T-helper 1 cell treated with Interleukin-12 subunit alpha and Interleukin-12 subunit beta and Interleukin-4 antibody, amounts not matched to agents 30 ng/mL and 1 ng/mL, for 36 hours (primary cell): ENCODE data around the gene RASA2. TPM values are rescaled to one million over a fixed set of nuclear protein-coding genes. Genes with fewer than 3 reads are reported as not detected.

Experiments
- intact Hi-C: fragments of 100-400 bp; cut with micrococcal nuclease; formaldehyde crosslinking; loops from one replicate; pipeline ENCODE4 v1.15.1; 2024
- total RNA-seq: library from RNA; stranded (reverse); gene quantifications from 2 replicates; pipeline ENCODE4 v1.2.3, GENCODE V29; 2022

RASA2 gene
- total RNA-seq, 1 donor from 2014 or later, result 51.9 TPM

- intact Hi-C loops, result loop anchor here (2.0 to 5.0 kb wide), 3 partner anchors 308 to 1513 kb away; partner anchors contain the start of genes SLC25A36 and U2SURP
Measured at GRCh38 chr3:141489203-141489602, 2.4 kb downstream of the RASA2 start.

DNA sequence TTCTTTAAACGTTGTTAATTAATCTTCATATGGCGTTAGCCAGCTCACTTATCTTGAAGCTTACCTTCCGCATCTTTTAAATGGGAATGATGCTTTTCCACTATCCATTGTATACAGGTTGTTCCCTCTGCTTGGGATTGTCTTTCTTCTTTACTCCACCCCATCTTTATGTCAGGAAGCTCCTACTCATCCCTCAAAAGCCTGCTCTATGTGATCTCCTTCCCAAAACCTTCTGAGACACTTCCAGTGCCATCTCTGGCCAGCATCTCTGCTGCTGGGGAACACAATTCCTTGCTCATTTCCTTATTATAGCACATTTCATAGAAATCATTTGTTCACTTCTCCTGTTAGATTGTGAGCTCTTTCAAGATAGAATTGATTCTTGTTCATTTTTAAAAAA is 4.3 kb downstream of the RASA2 start:
- intact Hi-C loops, result no loop called here

DNA sequence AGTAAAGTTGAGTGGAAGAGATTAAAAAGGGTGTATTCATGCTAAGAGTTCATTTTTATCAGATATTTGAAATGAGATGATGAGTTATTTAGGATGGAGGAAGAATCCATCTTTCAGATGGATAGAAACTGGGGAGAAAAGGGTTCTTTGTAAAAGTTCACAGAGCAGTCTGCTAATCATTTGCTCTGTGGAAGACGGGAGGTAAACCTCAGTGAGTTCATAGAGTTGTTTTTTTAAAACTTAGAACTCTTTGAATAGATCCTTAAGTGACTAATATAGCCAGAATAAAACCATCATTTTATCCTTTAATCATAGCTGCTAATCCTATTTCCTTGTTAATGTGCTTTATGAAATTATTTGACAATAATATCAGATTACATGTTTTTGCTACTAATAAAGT is 5.1 kb downstream of the RASA2 start:
- intact Hi-C loops, result no loop called here

DNA sequence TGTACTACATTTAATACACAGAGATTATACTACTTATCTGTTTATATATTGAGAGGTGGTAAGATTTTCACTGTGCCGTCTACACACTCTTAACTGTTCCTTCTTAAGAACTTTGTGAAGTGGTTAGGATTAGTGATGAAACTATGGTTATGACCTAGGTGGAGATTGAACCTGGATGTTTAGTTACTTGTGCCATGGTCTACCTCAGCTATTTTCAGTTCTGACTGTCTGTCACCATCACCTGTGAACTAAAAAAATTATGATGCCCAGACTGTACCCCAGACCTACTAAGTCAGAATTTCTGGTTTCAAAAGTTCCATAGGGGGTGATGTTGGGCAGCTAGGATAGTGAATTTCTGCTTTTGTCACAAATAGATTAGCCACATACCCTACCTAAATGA is 6.4 kb downstream of the RASA2 start:
- intact Hi-C loops, result no loop called here

DNA sequence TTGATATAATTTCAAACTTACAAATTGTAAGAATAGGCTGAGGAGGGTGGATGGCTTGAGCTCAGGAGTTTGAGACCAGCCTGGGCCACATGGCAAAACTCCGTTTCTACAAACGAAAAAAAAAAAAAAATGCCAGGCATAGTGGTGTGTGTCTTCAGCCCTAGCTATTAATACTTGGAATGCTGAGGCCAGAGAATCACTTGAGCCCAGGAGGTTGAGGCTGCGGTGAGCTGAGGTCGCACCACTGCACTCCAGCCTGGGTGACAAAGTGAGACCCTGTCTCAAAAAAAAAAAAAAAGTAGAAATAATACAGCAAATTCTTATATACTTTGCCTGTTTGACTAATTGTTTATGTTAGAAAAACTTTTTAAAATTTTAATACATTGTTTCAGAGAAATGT is 10.8 kb downstream of the RASA2 start:
- intact Hi-C loops, result loop anchor here (5.0 kb wide), 1 partner anchor 1080 kb away; the partner anchor contains the start of gene ATR

GRCh38 chr3:141498598-141499223 is 11.9 kb downstream of the RASA2 start:
- intact Hi-C loops, result loop anchor here (1.0 to 5.0 kb wide), 9 partner anchors 9 to 1079 kb away; partner anchors contain the start of genes ATR and RASA2

DNA sequence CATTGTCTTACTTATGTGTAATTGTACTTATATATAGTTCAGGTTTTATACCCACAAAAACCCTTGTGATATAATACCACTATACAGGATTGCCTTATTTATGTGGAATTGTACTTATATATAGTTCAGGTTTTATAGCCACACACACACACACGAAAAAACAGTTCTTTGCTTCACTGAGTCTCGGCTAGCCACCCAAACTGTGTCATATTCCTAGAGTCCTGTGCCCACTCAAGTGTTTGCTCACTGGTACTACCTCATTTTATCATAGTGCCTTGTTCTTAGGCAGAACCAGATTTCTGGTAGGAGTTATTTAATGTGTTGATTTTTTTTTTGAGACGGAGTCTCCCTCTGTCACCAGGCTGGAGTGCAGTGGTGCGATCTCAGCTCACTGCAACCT is 12.5 kb downstream of the RASA2 start:
- intact Hi-C loops, result loop anchor here (1.0 to 5.0 kb wide), 7 partner anchors 8 to 1078 kb away; partner anchors contain the start of gene ATR

- intact Hi-C loops, result loop anchor here (1.0 to 5.0 kb wide), 8 partner anchors 7 to 1077 kb away; partner anchors contain the start of gene ATR
Measured at GRCh38 chr3:141499965-141500364, 13.1 kb downstream of the RASA2 start.

DNA sequence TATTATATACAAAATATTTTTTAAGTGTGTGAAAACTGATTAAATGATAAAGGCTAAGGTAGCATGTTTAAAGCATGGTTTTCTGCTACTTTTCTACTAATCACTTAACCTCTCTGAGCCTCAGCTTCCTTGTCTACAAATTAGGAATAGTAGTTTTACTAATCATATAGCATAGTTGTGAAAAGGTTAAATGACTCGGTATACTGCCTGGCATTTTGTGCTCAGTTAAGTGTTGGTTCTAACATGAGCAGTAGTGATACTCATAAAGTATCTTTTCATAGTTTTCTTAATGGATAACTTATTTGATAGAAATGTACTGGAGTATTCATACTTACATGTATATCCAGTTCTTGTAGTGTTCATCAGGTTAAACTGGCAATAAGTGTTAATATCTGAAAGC is 13.6 kb downstream of the RASA2 start:
- intact Hi-C loops, result loop anchor here (1.0 kb wide), 1 partner anchor 44 kb away; no protein-coding TSS in a partner anchor

DNA sequence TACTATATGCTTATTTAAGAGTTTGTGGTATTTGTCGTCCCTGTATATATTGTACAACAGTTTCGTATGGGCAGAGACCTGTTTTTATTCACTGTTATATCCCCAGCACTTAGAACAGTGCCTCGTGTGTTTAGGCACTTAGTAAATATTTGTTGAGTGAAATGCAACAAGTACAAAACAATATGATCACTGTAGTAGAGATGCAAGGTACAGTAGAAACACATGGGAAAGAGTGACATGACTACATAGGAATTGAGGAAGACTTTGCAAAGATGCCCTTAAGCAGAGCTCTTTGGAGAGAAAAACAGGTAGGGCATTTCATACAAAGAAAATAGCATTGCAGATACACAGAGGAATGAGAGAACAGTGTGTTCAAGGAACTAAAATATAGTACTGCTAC is 18.3 kb downstream of the RASA2 start:
- intact Hi-C loops, result no loop called here

DNA sequence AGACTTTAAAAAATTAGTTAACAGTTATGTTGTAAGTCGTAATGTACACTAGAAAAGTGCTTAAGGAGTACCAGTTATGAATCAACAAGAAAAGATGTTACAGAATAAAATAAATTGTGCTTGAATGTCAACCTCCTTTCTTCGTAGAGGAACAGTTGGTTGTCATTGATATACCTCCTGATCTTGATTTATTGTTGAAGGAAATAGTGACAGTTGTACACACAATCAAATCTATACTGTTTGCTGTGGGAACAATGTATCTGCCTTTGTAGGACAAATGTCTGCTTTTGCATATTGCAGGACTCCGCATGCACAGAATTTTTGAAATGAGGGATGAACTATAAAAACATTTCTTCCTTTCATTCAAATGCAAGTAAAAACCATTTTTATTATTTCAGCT is 19.2 kb downstream of the RASA2 start:
- intact Hi-C loops, result loop anchor here (2.0 kb wide), 1 partner anchor 43 kb away; no protein-coding TSS in a partner anchor

- intact Hi-C loops, result loop anchor here (1.0 to 2.0 kb wide), 2 partner anchors 8 to 45 kb away; no protein-coding TSS in a partner anchor
Measured at GRCh38 chr3:141507392-141508066, 20.7 kb downstream of the RASA2 start.

DNA sequence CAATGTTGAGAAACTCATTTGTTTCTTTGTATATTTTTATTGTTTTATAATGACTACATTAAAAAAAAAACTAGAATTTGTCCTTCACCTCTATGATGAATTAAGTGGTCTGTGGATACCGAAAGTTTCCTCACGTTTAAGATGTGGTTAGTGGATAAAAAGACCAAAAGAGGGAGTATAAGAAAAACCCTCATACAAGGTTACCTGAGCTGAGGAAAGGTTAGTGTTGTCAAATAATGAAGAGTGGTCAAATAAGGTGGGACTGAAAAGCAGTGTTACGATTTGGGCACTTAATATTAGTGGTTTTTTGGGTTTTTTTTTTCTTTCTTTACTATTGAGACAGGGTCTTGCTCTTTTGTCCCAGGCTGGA is 21.2 kb downstream of the RASA2 start:
- intact Hi-C loops, result no loop called here

GRCh38 chr3:141511361-141511760 is 24.5 kb downstream of the RASA2 start:
- intact Hi-C loops, result no loop called here

DNA sequence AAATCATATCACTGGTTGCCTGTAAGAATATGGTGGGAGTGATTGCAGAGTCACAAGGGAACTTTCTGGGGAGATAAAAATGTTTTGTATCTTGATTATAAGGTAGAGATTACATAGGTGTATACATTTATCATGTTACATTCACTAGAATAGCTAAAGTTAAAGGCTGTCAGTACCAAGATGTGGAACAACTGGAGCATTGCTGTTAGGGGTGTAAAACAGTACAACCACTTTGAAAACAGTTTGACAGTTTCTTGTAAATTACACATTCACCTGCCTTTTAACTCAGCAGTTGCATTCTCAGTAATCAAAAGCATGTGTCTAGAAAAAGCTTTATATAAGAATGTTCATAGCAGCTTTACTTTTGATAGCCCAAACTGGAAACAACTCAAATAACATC is 27.6 kb downstream of the RASA2 start:
- intact Hi-C loops, result loop anchor here (2.0 kb wide), 1 partner anchor 16 kb away; no protein-coding TSS in a partner anchor

DNA sequence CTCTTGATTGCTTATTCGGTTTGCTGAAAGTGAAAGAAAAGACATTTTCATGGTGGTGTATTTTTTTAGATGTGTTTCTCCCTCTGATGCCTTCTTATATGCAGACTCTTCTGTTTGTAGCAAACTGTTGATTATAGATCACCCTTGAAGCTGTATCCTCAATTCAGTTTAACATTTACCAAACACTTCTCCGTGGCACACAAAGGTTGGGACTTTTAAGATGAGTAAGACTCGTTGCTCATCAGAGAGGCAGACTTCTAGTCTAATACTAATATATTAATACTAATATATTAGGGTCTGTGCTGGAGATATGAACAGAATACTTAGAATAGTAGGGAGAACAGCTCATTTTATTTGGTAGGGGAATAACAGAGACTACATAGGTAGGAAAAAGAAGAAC is 32.8 kb downstream of the RASA2 start:
- intact Hi-C loops, result loop anchor here (2.0 kb wide), 1 partner anchor 25 kb away; no protein-coding TSS in a partner anchor

- intact Hi-C loops, result no loop called here
Measured at GRCh38 chr3:141521781-141522180, 35.0 kb downstream of the RASA2 start.

- intact Hi-C loops, result no loop called here
Measured at GRCh38 chr3:141523615-141524375, 37.0 kb downstream of the RASA2 start.

GRCh38 chr3:141524988-141525387 is 38.2 kb downstream of the RASA2 start:
- intact Hi-C loops, result no loop called here

DNA sequence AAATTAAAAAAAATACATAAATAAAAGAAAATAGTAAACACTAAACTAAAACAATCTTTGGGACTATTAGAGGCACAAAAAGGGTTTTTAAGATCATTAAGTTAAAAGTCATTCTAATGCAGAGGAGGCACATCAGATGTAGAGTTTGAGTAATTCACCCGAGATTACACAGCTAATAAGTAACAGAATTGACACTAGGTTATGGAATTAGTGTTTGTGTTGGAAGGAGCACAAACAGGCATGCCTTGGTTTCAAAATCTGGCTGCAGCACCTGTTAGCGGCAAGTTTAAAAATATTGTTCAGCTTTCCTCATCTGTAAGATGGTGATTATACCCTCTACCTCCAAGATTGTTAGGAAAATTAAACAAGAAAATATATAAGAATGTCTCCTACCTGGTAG is 39.0 kb downstream of the RASA2 start:
- intact Hi-C loops, result no loop called here

DNA sequence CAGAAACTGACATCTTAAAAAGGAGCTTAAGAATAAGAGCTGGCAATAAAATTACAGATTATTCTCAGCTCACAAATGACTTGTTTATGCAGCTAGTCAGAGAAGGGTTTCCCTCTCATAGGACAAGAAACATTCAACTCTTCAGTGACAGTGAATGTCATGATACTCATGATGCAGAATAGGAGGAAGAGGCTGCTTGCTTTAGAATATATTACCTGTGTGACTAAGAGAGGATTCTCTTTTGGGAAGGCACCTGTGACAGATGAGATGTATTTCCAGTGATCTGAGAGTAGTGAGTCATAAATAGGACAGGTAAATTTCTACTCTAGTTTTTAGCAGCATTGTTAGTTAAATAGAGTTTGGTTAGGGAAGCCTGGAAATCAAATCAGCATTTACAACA is 39.9 kb downstream of the RASA2 start:
- intact Hi-C loops, result no loop called here

DNA sequence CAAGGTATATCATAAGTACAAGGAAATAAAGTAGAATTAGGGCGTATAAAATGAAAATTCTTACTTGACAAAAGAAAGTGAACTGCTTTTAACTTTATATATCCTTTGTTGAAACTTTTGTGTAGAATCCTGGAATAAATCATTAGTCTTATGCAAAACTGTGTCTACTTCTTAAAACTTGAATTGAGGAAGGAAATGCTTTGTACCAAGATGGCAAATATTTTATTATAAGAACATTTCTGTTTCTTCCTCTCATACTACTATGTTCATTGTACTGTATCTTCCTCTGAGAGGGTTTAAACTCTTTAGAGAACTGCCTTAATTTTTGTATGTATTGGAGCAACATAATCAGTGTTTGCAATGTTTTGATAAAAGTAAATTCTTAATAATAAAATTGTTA is 42.0 kb downstream of the RASA2 start:
- intact Hi-C loops, result no loop called here
